OCI-LY7 (cell line): Measurements from ENCODE around the gene FRMD3.

Experiments
- CTCF ChIP-seq: fragments of 200-600 bp; sonication (generic); conservative IDR thresholded peaks from 2 replicates; pipeline ENCODE4 v1.5.1; 2014; ENCODE audit warnings: mild to moderate bottlenecking, antibody characterized with exemption, low read length, moderate library complexity, mixed read lengths
- EZH2phosphoT487 ChIP-seq: fragments of 200-600 bp; sonication (generic); IDR thresholded peaks from 2 replicates; pipeline ENCODE4 v1.6.1; 2018; ENCODE audit warnings: low read depth, borderline replicate concordance, mild to moderate bottlenecking, mixed run types, antibody characterized with exemption, low read length, moderate library complexity, mixed read lengths

DNA sequence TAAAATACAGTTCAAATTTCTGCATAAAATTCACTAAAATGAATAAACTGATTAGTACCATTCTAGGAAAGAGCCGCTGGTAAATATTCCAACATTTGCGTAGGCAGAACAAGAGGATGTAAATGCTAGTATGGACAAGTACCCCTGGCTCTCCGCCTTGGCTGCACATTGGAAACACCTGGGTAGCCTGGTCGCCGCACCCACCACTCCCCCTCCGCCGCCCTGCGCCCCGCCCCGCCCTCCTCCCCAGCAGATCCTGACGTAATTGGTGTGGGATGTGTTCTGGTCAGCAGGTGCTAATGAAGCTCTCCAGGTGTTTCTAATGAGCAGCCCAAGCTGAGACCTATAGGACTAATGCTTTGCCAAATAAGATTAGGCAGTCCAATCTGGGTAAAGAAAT lies 225.7 kb downstream of the FRMD3 start:
- TF ChIP-seq CTCF (no peak), EZH2phosphoT487 (no peak)
